Suppressor macrophage (primary cell): ENCODE results near the gene EXOG.

Experiments
- DNase-seq, 4 experiments: peaks; one replicate each; pipeline ENCODE4 v3.0.0-alpha.2; 2020 to 2022

Gene EXOG

GRCh38 chr3:38548154-38548931, 52.2 kb downstream of the EXOG start:
- DNase-seq: no peak

GRCh38 chr3:38549082-38549481, 52.9 kb downstream of the EXOG start:
- no peak for DNase-seq

GRCh38 chr3:38549486-38549885, 53.3 kb downstream of the EXOG start:
- DNase-seq: no peak

DNA sequence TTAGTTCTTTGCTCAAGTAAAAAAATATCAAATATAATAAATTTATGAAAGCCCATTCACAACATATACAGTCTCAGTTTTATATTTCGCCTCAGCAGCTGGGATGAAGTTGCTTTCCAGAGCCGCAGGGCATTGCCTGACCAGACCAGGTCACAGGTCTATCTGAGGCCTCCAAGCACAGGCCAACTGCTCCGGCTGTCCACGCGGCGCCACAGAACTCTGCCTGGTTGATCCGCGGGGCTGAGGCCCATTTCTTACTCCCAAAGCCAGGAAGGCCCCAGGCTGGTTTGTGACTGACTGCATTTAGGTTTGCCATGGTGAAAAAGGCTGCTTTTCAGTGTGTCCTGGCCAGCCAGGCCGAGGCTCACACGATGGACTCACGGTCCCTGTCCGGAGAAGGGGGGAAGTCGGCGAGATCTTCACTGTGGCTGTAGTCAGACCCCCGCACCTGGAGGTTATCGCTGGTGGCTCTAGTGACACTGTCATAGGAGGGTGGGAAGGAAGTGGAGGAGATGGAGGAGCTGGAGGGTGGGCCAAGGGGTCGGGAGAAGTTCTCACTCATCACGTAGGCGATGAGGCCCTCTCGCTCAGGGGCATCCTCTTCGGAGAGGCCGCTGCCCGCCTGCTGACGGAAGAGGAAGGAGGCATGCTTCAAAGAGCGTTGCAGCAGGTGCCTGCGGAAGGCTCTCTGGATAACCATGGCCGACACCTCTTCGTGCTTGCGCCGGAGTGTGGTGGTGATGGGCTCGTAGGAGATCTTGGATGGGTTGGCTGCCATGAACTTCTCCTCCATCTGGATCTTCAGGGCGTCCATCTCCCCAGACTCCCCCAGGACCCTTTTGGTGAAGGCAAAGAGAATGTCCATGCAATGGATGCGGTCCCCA, 54.1 kb downstream of the EXOG start:
- DNase-seq: no peak

GRCh38 chr3:38551026-38551832, 55.1 kb downstream of the EXOG start:
- DNase-seq: no peak

- no peak for DNase-seq
These were observed 56.2 kb downstream of the EXOG start for GRCh38 chr3:38552364-38552763.

DNA sequence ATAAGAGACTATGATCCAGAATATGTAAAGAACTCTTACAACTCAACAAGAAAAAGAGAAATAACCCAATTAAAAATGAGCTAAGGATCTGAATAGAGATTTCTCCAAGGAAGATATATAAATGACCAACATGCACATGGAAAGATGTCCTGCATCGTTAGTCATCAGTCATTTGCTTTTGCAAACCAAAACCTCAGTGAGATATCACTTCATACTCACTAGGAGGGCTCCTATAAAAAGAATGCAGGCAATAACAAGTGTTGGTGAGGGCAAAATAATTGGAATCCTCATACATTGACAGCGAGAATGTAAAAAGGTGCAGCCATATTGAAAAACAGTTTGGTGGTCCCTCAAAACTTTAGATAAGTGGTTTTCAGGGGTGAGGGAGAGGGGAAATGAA, 56.9 kb downstream of the EXOG start:
- DNase-seq: no peak

DNA sequence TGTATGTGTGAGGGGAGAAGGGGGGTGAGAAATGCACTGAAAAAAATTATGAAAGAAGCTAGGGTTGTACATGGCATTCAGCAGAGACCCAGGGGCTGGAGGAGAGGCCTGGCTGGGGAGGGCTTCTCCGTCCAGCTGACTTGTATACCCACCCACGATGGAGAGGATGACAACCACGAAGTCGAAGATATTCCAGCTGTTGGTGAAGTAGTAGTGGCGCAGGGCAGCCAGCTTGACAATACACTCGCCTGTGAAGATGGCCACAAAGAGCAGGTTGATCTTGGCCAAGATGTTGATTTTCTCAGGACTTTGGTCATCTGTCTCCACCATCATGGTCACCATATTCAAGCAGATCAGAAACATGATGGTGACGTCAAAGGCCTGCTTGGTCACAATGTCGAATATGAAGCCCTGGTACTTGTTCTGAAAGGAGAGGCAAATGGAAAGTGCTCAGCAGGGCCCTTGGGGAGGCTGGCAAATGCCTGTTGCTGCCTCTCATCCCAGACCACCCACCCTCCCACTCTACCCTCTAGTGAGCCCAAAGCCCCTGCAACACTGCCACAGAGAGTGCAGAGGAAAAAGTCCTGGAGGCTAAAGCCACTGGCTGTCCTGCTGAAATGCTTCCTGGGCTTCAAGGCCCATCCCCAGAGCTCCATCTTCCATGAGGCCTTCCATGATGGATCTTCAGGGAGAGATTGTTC, 58.1 kb downstream of the EXOG start:
- no peak for DNase-seq

- DNase-seq: no peak
These were observed 59.2 kb downstream of the EXOG start for GRCh38 chr3:38555149-38555840.

DNA sequence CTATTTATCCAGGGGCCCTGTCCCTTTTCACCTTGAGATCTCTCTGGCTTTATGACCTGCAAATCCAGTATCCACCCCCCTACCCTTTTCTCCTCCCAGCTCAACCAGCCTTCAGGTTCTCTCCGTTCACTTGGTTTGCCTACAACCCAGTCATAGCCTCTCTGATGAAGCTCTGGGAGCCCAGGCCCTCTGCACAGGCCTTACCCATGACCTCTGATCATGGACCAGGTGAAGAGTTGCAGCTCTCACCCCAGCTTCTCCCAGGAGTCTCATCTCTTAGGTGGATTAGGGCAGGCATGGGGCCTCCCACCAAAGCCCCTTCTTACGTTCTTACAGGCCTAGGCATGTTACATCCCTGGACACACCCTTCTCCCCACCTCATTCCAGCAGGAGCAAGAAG, 59.8 kb downstream of the EXOG start:
- DNase-seq: no peak

DNA sequence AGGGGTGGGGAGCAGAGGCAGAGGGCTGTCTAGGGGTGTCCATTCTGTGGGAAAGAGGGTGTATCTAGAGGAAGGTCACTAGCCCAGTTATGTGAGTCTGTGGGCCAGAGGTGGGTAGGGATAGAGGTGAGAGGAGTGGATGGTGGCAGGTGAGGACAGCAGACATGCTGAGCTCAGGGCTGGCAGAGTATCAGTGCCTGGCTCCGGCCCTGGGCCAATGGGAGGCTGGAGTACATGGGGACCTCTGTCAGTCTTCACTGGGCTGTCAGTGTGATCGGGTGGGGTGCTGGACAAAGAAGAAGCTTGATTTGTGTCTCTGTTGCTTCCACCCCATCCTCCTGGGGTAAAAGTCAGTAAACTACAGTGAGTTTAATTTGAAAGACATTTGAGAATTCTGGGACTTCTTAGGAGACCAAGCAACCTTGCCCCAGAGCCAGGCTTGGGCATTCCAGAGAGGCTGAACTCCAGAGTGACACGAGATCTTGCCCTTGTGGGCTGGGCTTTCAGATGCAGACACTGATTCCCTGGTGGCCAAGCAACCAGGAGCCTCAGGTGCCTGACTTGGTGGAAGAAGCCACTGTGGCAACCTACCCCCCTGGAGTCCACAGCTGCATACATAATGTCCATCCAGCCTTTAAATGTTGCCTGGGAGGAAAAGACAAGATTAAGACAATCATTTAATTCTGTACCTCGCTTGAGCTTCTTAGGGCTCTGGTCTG, 60.7 kb downstream of the EXOG start:
- no peak for DNase-seq

- DNase-seq: no peak
These were observed 62.7 kb downstream of the EXOG start for GRCh38 chr3:38558864-38559263.

DNA sequence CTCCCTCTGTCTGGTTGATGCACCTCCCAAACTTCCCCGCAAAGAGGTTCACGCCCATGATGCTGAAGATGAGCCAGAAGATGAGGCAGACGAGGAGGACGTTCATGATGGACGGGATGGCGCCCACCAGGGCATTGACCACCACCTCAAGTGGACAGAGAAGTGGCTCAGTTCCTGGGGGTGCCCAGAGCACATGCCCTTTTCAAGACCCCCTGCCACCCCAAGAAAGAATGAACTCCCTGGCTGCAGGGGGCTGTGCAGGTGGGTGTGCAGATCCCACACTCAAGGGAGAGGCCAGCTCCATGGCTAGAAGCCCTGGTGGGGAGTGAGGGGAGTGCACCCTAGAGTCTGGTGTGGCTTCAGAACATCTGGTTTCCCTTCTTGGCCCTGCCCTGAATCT, 64.1 kb downstream of the EXOG start:
- DNase-seq: no peak

DNA sequence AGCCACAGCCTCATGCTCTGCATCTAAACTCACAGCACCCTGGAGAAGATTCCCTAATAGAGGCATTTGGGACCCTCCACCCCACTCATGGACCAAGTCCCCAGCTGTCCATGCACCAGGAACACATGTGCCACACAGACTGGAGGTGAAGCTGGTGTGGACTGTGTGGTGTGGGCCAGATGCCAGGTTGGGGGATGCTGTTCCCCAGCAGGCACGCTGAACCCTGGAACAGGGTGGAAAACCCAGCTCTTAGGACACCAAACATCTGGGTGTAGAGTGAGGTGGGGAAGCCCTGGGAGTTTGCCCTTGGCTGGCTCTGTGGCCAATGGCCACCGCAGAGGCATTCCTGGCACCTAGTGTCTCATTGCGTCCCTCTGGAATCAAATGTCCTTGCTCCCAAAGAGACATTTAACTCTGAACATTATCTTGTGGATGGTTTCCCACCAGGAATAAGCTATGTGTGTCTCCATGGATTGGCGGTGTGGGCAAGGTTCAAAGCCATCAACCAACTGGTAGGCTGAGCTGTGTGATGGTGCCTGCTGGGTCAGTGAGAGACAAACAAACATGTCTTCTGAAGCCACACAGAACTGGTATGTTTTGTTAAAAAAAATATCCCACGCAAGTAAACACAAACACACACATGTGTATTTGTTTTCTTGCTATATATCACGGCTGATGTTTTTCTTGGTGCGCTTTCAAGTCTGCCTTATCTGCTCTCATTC, 65.0 kb downstream of the EXOG start:
- no peak for DNase-seq

DNA sequence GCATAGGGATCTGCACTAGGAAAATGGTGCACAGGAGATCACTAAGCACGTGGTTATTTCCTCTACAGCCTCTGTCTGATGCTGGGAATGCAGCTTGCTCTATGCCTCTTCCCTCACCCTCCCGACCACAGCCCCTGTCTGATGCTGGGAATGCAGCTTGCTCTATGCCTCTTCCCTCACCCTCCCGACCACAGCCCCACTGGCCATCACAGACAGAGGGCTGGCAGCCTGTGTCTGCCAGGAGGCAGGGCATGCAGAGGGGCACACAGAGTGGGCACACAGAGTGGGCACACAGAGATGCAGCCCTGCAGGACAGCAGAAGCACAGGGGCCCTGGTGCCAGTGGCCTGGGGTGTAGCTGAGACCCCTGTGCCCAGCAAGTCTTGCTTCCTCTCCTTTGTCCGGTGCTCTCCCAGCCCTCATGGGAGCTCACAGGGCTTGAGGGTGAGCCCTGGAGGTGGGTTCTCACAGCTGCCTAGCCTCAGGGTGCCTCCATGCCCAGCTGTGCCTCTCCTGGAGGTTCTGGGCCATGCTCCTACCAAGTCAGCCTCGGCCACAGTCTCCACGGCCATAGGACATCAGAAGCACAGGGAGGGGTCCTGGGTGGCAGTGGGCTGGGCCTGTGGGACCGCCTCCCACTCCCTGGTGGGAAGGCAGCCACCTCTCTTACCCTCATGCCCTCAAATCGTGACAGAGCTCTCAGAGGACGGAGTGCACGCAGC, 65.8 kb downstream of the EXOG start:
- no peak for DNase-seq

DNA sequence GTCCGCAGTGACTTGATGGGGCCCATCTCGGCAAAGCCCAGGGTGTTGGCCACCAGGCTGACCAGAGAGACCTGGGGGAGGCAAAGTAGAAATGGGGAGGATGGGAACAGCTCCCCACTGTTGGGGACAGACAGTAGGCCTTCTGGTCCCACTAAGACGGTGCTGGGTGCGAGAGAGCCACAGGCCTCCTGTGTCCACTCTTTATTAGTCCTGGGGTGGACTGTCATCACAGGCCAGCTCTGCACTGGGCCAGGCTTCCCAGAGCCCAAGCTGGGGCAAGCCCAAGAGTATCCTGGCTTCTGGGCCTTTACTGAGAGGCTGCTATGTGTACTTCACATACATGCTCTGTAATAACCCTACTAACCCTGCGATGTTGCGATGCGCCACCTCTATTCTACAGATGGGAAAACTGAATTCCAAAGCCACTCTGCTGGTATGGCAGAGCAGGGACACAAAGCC, 66.4 kb downstream of the EXOG start:
- no peak for DNase-seq

GRCh38 chr3:38563070-38563885, 67.1 kb downstream of the EXOG start:
- no peak for DNase-seq

GRCh38 chr3:38563886-38564270, 67.7 kb downstream of the EXOG start:
- no peak for DNase-seq
